D721Med (cell line): ENCODE results near the gene TSPOAP1.

Experiments used
- DNase-seq: peaks from one replicate; pipeline ENCODE4 v3.0.0; 2011; ENCODE audit warnings: low spot score; ENCODE audit not compliant: insufficient read length
- FAIRE-seq: peaks from 2 replicates; lab custom pipeline; 2011; peaks lifted over from hg19 to GRCh38; lab: Jason Lieb, UNC
- TF ChIP-seq, protein P1 (sequence below): IDR thresholded peaks from 2 replicates; pipeline ENCODE4 v1.5.1; 2012; ENCODE audit warnings: mild to moderate bottlenecking, control low read depth; ENCODE audit not compliant: insufficient read depth; ENCODE audit errors: missing control alignments

TSPOAP1 gene

DNA sequence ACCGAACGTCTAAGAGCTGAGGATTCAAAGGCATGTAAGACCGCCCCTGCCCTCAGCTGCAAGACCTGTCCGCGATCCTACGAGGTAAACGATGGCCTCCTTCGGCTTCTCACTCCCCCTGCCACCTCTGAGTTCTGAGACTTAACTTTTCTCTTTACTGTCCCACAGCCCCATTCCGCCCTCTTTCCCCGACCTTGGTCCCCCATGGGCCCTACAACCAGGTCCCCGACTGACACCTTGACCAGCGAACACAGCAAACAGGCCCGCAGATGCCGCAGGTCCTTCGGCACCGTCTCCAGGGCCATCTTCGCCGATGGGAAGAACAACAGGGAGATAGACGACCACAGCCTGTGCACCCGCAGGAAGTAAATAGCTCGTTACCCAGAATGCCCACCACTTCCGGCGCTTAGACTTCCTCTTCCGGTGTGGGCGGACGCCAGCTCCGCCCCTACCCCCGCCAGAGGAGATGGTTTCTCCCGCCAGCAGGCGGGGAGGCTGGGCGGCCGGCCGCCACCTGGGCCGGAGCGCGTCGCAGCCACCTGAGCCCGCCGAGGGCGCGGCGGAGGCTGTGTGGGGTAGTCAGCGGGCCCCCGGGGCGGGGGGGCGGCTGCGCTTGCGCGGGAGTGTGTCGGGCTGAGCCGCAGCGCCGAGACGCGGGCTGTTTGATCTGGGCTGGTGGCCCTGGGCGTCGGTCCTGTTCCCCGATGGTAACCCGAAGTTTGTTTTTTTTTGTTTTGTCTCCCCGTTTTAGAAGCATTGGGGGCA is 23.4 kb upstream of the TSPOAP1 start, which contains the start of gene SUPT4H1:
Gene SUPT4H1 (minus strand): TSS at position 371 of the 765 bp plus-strand sequence. CDS start 66 bp downstream, at position 305.
- DNase-seq (peak; percentile 90), FAIRE-seq (no peak)
- TF ChIP-seq, protein P1, sequence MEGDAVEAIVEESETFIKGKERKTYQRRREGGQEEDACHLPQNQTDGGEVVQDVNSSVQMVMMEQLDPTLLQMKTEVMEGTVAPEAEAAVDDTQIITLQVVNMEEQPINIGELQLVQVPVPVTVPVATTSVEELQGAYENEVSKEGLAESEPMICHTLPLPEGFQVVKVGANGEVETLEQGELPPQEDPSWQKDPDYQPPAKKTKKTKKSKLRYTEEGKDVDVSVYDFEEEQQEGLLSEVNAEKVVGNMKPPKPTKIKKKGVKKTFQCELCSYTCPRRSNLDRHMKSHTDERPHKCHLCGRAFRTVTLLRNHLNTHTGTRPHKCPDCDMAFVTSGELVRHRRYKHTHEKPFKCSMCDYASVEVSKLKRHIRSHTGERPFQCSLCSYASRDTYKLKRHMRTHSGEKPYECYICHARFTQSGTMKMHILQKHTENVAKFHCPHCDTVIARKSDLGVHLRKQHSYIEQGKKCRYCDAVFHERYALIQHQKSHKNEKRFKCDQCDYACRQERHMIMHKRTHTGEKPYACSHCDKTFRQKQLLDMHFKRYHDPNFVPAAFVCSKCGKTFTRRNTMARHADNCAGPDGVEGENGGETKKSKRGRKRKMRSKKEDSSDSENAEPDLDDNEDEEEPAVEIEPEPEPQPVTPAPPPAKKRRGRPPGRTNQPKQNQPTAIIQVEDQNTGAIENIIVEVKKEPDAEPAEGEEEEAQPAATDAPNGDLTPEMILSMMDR: no peak

DNA sequence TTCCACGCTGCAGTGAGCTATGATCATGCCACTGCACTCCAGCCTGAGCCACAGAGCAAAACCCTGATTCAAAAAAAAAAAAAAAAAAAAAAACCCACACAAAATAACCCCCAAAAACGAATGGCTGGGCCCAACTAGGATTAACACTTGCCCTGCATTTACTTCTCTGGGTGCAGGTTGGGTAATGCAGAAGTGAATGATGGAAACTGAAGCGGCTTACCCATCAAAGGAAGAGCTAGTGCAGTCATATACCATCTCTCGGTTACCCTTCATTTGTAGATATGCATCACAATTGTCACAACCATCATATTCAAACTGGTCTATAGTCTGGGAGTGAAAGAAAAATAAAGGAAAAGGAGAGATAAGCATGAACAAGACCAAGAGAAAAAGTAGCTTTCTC is 22.6 kb upstream of the TSPOAP1 start:
- DNase-seq: no peak
- TF ChIP-seq, protein P1: no peak
- FAIRE-seq: no peak

DNA sequence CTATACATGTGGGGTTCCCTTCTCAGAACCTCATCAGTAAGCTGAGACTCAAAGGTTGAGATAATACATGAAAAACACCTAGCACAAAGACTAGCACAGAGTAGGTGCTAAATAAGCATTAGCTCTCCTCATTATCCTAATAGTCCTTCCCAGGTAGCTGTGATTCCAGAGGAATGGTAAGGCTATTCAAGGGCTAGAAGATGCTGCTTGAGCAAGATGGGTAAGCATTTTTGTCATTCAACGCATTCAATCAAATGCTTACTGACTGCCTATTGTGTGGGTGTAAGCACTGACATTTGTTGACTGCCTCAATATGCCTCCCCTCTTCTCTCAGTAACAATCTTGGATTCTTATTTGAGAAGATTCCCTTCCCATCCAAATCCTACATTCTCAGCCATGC is 19.4 kb upstream of the TSPOAP1 start:
- FAIRE-seq: no peak
- TF ChIP-seq, protein P1: no peak
- no peak for DNase-seq

DNA sequence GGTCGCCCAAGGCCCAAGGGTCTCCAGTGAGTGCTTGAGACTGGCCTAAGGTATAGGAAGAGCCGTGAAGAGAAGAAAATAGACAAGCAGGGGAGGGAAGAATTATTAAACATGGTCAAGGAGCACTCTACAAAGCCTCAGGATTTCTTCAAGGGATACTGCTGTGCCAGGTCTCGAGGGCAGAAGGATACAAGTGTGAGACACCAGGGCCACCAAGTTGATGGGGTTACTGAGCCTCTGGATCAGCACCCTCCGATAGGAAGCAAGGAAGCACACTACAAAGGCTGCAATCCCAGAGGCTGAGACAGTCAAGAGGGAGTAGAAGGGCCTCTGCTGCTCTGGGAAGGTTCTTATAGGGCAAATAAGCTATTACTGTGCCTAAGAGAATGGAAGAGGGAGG is 16.9 kb upstream of the TSPOAP1 start:
- TF ChIP-seq, protein P1: no peak
- no peak for DNase-seq
- no peak for FAIRE-seq

DNA sequence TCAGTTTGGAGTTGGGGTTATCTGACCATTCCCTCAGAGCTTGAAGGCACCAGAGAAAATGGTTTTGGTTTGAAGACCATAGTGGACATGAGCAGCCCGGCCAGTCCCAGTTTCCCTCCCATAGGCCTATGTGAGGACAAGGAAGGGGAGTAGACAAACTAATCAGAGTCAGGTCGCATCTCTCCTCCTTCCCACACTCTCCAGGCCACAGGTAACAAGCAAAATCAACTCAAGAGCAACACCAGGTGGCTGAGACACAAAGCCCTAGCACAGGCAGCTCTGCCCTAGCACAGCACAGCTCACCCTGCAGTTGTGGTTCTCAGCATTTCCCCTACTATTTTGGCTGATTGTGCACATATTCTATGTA is 16.2 kb upstream of the TSPOAP1 start:
- FAIRE-seq: no peak
- TF ChIP-seq, protein P1: no peak

DNA sequence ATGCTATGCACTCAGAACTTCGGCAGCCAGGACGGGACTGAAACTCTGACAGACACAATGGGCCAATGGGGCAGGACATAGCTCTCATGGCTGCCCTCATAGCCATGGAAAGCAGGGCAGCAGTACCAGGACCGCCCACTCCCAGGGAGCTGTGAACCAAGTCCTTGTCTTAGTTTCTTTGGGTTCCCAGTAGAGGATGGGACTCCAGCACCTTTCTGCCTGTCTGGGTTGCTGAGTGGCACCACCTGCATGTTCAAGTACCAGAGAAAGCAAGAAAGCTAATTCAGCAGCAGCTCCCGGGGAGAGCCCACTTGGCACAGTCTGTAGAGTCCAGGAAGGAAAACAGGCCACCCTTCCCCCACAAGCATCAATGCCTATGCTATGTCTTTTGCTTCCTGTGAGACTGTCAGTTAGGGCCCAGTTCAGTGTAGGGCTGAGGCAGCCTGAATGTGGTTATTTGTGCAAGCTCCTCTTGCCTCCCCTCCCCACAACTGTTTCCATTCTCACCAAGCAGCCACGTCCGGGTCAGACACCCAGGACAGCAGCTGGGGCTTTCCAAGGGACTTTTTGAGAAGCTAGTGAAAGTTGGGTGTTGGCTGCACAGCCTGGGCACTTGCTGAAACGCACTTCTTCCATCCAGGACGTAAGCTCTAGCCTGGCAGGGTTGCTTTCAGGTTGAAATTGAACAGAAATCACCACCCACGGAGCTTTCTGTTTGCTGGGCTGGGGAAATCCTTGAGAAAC is 15.6 kb upstream of the TSPOAP1 start:
- no peak for FAIRE-seq
- TF ChIP-seq, protein P1: no peak
- no peak for DNase-seq

More for the DNA sequence above, 16.2 kb upstream of the TSPOAP1 start:
- no peak for DNase-seq
